Stomach smooth muscle (tissue), 2 donors: ENCODE data around the gene MT2A.

Source experiments
- H3K27ac ChIP-seq: one replicate; pipeline ENCODE4 v1.7.0; 2013; ENCODE audit warnings: mild to moderate bottlenecking, low read length, inconsistent platforms
- H3K27me3 ChIP-seq, 2 donors: one replicate each; pipeline ENCODE4 v1.7.0; 2013; ENCODE audit warnings: low read length in 2 of 2; ENCODE audit not compliant: insufficient read depth in 2 of 2, control insufficient read depth in 1 of 2
- H3K36me3 ChIP-seq, 2 donors: one replicate each; pipeline ENCODE4 v1.7.0; 2013; ENCODE audit warnings: low read length in 2 of 2; ENCODE audit not compliant: control insufficient read depth in 2 of 2, insufficient read depth in 2 of 2
- H3K4me1 ChIP-seq: one replicate; pipeline ENCODE4 v1.7.0; 2013; ENCODE audit warnings: low read length; ENCODE audit not compliant: control insufficient read depth, insufficient read depth
- H3K4me3 ChIP-seq, 2 donors: one replicate each; pipeline ENCODE4 v1.7.0; 2013; ENCODE audit warnings: low read length in 2 of 2
- H3K9ac ChIP-seq, 2 donors: one replicate each; pipeline ENCODE4 v1.7.0; 2013; ENCODE audit warnings: low read length in 2 of 2, mild to moderate bottlenecking in 1 of 2
- H3K9me3 ChIP-seq, 2 donors: one replicate each; pipeline ENCODE4 v1.7.0; 2013; ENCODE audit warnings: low read length in 2 of 2; ENCODE audit not compliant: control insufficient read depth in 2 of 2
- donor health status: healthy.
- donor health status: Pancreatic carcinoma.

The MT2A gene

DNA sequence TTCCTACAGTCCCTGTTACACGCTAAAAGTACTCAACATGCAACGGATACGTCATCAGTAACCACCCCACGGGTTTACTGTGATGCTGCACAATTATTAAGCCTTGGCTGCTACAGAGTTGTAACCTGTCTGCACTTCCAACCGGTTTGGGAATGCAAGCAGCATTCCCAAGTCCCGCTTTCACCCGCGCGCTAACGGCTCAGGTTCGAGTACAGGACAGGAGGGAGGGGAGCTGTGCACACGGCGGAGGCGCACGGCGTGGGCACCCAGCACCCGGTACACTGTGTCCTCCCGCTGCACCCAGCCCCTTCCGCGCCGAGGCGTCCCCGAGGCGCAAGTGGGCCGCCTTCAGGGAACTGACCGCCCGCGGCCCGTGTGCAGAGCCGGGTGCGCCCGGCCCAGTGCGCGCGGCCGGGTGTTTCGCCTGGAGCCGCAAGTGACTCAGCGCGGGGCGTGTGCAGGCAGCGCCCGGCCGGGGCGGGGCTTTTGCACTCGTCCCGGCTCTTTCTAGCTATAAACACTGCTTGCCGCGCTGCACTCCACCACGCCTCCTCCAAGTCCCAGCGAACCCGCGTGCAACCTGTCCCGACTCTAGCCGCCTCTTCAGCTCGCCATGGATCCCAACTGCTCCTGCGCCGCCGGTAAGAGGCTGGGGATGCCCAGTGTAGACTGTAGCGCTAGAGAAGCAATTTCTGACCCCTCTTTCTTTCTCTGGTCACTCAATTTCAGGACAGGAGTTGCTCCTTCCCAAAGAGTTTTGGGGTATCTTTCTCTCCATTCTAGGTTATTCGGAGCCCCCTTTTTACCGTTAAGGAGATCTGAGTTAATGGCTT lies at the start of gene MT2A:
Gene MT2A, plus strand, starts transcription at position 542 of the 833 bp plus-strand sequence. Its CDS starts 72 bp downstream, at position 614.
- no peaks in the 10 kb centered on the region for H3K36me3 ChIP-seq
- H3K27ac ChIP-seq, result peak within 1 kb of the TSS; percentile 94
- H3K4me3 ChIP-seq, result peak within 1 kb of the TSS; percentile 84 to 88
- peak within 1 kb of the TSS; percentile 56 to 80 for H3K9ac ChIP-seq
- H3K27me3 ChIP-seq, result no peaks in the 10 kb centered on the region
- H3K9me3 ChIP-seq, result no peaks in the 10 kb centered on the region
- peaks cover 52% of the 10 kb centered on the region for H3K4me1 ChIP-seq

DNA sequence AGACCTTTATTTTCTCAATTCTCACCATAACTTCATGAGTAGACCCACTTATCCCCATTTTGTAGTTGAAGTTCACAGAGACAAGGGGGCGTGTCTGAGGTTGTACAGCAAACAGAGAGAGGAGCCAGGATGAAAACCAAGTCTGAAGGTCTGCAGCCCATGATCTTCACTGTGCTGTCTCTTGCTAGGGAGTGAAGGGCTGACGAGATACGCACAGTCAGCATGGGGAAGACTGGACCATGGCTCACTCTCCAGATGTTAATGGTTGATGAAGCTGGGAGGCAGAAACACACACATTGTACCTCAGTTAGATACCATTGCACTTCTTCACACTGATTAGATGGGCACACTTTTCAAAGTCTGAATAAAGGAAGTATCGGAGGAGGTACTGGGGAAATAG lies 49.3 kb upstream of the MT2A start:
- peaks cover 2 to 11% of the 10 kb centered on the region in 2 donors for H3K27me3 ChIP-seq
- no peaks in the 10 kb centered on the region for H3K9me3 ChIP-seq
- H3K36me3 ChIP-seq, result no peaks in the 10 kb centered on the region
- H3K4me3 ChIP-seq, result no peak overlapping the region
- no peaks in the 10 kb centered on the region for H3K4me1 ChIP-seq
- H3K27ac ChIP-seq, result no peak overlapping the region
- no peak overlapping the region for H3K9ac ChIP-seq

DNA sequence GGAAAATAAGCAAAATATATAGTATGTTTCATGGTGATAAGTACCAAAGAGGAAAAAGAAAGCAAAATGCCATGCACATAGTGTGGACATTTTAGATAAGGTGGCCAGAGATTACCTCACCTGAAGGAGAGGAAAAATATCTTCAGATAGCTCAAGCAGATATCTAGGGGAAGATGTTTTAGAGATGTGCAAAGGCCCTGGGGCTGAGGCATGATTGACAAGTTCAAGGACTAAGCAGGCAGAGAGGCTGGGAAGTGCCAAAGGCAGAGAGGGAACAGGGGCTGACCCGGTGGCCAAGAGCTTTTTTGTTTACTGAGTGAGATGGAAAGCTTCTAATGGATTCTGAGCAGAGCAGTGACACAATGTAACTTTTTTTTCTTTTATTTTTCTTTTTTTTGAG lies 47.9 kb upstream of the MT2A start:
- no peaks in the 10 kb centered on the region for H3K4me1 ChIP-seq
- no peak overlapping the region for H3K9ac ChIP-seq
- no peaks in the 10 kb centered on the region for H3K9me3 ChIP-seq
- no peak overlapping the region for H3K4me3 ChIP-seq
- peaks cover 2 to 6% of the 10 kb centered on the region in 2 donors for H3K27me3 ChIP-seq
- no peak overlapping the region for H3K27ac ChIP-seq
- no peaks in the 10 kb centered on the region for H3K36me3 ChIP-seq

DNA sequence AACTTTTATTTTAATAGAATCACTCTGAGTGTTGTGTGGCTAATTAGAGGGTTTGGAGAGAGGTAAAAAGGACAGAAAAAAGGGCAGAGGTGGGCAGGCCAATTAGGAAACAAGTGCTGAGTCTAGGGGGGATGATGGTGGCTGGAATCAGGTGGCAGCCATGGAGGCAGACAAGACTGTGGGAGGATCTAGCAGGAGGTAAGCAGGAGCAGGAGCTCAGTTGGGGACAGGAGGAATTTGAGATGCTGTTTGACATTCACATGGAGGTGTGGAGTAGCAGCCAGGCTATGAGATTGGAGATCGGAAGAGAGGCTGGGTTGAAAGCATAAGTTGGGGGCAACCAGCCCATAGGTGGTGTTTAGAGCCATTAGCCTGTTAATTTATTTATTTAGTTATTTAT lies 47.3 kb upstream of the MT2A start:
- Histone ChIP-seq H3K36me3 (no peaks in the 10 kb centered on the region), H3K4me1 (no peaks in the 10 kb centered on the region), H3K27me3 (peaks cover 0 to 6% of the 10 kb centered on the region in 2 donors), H3K9me3 (no peaks in the 10 kb centered on the region), H3K4me3 (no peak overlapping the region), H3K27ac (no peak overlapping the region), H3K9ac (no peak overlapping the region)

DNA sequence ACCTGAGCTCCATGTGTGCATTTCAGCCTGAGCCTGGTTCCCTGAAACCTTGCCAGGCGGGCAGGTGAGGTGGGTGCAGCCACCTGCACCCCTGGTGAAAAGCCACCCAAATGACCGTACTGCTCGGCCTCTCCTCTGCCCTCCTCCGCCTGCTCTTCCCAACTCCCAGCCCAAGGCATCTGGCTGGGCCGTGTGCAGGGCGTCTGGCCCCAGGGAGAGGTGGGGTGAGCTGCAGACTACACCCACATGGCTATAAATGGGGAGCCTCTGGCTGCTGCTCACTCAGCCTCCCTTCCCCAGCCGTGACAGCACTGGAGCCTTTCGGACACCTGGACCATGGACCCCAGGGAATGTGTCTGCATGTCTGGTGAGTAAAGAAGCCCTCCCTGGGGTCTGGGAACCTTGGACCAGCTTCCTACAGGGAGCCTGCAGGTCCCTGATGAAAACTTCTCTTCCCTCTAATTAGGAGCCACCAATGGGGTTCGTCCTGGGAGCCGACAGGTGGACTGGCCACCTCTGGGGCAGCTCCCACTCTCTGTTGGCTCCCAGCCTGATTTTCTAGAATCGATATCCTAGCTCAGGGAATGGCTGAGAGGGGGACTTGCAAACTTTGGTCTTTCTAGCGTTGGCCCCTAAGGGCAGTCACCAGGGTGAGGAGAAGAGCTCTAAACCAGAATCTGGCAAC lies 43.4 kb upstream of the MT2A start, which contains the start of gene MT4:
Gene MT4, plus strand, starts transcription at position 281 of the 685 bp plus-strand sequence. Its CDS starts 56 bp downstream, at position 337.
- H3K27me3 ChIP-seq, result peaks cover 0 to 6% of the 10 kb centered on the region in 2 donors
- no peaks in the 10 kb centered on the region for H3K4me1 ChIP-seq
- no peaks in the 10 kb centered on the region for H3K36me3 ChIP-seq
- no peak within 1 kb of the TSS for H3K9ac ChIP-seq
- no peaks in the 10 kb centered on the region for H3K9me3 ChIP-seq
- no peak within 1 kb of the TSS for H3K4me3 ChIP-seq
- no peak within 1 kb of the TSS for H3K27ac ChIP-seq

DNA sequence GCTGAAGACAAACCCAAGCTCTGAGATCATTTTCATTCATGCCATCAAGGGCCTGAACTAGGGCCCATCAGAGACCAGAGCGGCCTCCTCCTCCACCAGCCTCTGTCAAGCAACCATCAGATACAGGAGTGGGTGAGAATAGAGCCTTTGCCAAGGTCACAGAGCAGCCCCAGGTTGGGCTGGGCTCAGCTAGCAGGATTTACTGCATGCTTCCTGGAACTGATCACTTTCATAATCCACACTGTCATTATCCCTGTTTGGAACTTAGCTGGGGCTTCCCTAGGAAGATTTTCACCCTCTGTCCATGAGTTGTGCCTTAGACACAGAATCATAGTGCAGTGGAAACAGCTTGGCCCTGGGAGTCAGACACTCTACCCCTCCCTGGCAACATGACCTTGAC lies 38.4 kb upstream of the MT2A start:
- no peaks in the 10 kb centered on the region for H3K4me1 ChIP-seq
- no peaks in the 10 kb centered on the region for H3K36me3 ChIP-seq
- no peak overlapping the region for H3K4me3 ChIP-seq
- H3K9me3 ChIP-seq, result no peaks in the 10 kb centered on the region
- H3K27me3 ChIP-seq, result peaks cover 0 to 4% of the 10 kb centered on the region in 2 donors
- H3K9ac ChIP-seq, result no peak overlapping the region
- no peak overlapping the region for H3K27ac ChIP-seq

DNA sequence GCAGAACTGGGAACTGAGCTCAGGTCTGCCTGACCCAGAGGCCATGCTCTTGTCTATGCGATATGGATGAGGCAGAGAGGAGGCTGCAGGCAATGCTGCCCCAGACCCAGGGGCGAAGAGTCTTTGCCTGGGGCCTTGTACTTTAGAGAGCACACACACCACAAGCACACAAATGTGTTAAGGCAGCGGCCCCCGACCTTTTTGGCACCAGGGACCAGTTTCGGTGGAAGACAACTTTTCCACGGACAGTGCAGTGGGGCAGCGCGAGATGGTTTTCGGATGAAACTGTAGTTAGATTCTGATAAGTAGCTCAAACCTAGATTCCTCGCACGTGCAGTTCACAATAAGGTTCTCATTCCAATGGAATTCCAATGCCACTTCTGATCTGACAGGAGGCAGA lies 36.9 kb upstream of the MT2A start:
- H3K36me3 ChIP-seq, result no peaks in the 10 kb centered on the region
- H3K27ac ChIP-seq, result no peak overlapping the region
- no peak overlapping the region for H3K9ac ChIP-seq
- no peaks in the 10 kb centered on the region for H3K9me3 ChIP-seq
- peaks cover 0 to 4% of the 10 kb centered on the region in 2 donors for H3K27me3 ChIP-seq
- no peaks in the 10 kb centered on the region for H3K4me1 ChIP-seq
- no peak overlapping the region for H3K4me3 ChIP-seq

DNA sequence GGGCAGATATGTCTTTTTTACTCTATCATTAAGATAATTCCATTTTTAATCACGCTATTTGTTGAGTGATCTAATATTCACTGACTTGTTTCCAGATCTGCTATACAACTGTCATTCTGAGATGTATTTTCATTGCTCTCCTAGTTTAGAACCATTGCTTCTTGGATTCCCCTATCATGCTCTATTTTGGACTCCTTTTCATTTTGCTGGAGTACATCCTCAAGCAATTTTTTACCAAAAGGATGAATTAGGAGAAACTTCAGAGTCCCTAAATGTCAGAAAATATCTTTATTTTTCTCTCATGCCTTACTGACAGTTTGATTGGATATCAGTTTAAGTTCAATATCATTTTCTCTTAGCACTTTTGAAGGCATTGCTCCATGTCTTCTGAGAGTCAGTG lies 33.8 kb upstream of the MT2A start:
- no peaks in the 10 kb centered on the region for H3K9me3 ChIP-seq
- no peak overlapping the region for H3K9ac ChIP-seq
- H3K4me3 ChIP-seq, result no peak overlapping the region
- H3K27me3 ChIP-seq, result no peaks in the 10 kb centered on the region
- H3K4me1 ChIP-seq, result peaks cover 5% of the 10 kb centered on the region
- H3K27ac ChIP-seq, result no peak overlapping the region
- no peaks in the 10 kb centered on the region for H3K36me3 ChIP-seq

DNA sequence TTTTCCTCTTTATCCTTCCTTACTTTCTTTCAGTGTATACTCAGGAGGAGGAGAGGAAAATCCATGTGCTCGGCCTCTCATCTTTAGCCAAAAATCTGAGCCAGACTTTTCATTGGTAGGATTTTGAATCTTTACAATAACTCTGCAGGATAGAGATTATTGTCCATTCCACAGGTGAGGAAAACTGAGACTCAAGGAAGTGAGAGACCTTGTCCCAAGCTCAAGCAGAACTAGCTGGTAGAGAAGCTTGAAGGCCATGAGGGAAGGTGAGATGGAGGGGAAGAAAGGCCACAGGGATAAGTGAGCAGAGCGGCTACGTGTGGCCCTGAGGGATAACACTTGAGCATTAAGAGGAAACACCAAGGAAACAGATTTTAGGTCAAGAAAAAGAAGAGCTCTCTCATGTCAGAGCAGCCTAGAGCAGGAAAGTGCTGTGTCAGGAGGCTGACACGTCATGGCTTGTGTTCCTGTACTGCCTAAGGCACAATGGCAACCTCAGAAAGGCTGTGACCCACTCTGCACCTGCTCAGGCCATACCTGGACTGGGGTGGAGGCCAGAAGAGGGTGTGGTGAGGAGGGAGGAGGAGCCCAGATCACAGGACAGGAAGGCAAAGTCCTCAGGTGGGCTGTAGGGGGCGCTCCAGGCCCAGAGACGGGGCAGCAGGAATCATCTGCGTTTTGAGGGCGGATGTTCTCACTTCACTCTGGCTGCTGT lies 31.6 kb upstream of the MT2A start:
- Histone ChIP-seq H3K36me3 (no peaks in the 10 kb centered on the region), H3K27me3 (no peaks in the 10 kb centered on the region), H3K4me3 (no peak overlapping the region), H3K4me1 (peaks cover 5% of the 10 kb centered on the region), H3K9me3 (no peaks in the 10 kb centered on the region), H3K9ac (no peak overlapping the region), H3K27ac (no peak overlapping the region)

DNA sequence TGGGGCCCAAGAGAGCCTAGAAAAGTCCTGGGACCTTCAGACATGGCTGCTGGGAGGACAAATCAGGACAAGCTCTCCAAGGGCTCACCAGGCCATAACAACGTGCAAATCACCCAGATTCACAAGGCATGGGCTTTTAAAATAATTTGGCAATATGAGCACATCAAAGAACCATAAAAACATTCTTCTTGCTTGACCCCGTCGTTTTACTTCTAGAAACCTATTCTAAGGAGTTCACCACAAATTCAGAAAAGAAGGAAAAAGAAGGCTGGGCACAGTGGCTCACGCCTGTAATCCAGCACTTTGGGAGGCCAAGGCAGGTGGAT lies 31.1 kb upstream of the MT2A start:
- no peak overlapping the region for H3K27ac ChIP-seq
- no peaks in the 10 kb centered on the region for H3K9me3 ChIP-seq
- H3K9ac ChIP-seq, result no peak overlapping the region

More for the DNA sequence above, 31.1 kb upstream of the MT2A start:
- no peaks in the 10 kb centered on the region for H3K36me3 ChIP-seq
- H3K27me3 ChIP-seq, result no peaks in the 10 kb centered on the region
- H3K4me3 ChIP-seq, result no peak overlapping the region
- peaks cover 5% of the 10 kb centered on the region for H3K4me1 ChIP-seq
